Fibroblast of pulmonary artery (primary cell): Measurements from ENCODE around the gene HOXC12.

Experiments used
- DNase-seq: peaks from one replicate; pipeline ENCODE4 v3.0.0-alpha.2; 2010; ENCODE audit warnings: low read depth
- H3K4me3 ChIP-seq: replicated peaks from 2 replicates; pipeline ENCODE4 v1.5.1; 2011; ENCODE audit warnings: low read depth, mild to moderate bottlenecking, control low read depth, low read length, moderate library complexity
- CTCF ChIP-seq: IDR thresholded peaks from 2 replicates; pipeline ENCODE4 v1.5.1; 2011; ENCODE audit warnings: mild to moderate bottlenecking, control low read depth, low read length, inconsistent platforms; ENCODE audit errors: missing control alignments

HOXC12 gene

DNA sequence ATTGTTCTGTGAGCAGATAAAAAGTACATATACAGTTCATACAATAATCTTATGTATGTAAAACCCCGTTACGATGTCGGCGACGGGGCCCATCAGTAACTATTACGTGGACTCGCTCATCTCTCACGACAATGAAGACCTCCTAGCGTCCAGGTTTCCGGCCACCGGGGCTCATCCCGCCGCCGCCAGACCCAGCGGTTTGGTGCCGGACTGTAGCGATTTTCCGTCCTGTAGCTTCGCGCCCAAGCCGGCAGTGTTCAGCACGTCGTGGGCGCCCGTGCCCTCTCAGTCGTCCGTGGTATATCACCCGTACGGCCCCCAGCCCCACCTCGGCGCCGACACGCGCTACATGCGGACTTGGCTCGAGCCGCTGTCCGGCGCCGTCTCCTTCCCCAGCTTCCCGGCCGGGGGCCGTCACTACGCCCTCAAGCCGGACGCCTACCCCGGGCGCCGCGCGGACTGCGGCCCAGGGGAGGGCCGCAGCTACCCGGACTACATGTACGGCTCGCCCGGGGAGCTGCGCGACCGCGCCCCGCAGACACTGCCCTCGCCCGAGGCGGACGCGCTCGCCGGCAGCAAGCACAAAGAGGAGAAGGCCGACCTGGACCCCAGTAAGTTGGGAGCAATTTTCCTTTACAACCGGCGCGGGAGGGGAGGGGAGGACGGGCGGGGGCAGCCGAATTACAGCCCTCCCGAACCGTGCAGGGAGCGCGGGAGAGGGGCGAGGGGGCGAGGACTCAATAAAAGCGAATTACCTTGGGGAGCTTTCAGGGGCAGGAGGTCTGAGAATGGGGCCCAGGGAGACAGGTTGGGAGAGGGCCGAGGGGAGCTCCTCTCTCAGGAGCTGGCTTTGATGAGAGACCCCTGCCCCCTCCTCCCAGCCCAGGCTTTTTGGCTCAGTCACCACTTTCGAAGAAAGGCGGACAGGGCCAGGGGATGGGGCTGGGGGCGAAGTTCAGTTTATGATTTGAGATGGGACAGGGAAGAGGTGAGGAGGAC, 45.7 kb downstream of the HOXC12 start, which contains the start of gene HOXC9:
TSS of gene HOXC9 (plus strand) at position 46 of the 999 bp plus-strand sequence. CDS start at position 74, 28 bp downstream.
- DNase-seq: no peak
- no peak for TF ChIP-seq CTCF
- peak within 1 kb of the TSS; percentile 34 for H3K4me3 ChIP-seq

DNA sequence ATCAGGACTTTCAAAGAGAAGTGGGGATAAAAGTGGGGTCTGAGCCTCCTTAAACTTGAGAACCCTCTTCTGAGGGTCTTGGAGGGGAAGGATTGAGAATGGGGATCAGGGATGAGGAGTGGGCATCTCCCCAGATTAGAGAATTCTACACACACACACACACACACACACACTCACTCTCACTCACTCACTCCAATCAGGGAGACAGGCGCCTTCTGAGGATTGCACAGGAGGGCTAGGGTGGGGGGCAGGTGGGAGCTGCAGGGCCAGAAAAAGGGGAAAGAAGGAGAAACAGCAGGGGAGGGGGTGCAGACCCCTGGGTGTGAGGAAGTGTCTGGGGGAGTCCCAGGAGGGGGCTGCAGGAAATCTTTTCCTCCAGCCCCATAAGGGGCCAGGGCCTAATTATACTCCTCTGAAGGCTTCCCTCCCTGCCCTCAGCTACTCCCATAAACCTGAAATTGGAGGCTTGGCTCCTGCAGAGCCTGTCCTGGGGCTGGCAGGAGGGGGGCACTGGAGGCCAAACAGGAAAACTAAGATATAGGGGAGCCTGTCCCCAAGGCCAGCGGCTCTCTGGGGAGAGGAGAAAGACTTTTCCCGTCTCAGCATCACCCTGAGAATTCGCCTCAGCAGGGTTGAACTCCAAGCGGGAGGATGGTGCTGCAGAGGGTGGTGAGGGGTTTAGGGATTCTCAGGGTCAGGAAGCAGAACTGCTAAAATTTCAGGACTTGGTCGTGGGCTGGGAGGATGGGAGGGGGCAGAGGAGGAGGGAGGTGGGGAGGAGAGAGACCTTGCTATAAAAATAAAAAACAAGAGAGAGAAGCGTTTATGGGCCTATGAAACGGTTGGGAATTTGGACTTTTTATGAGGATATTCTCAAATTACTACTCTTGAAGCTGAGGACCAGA, 46.8 kb downstream of the HOXC12 start:
- DNase-seq: no peak
- no peak overlapping the region for H3K4me3 ChIP-seq
- TF ChIP-seq CTCF: no peak

GRCh38 chr12:54002278-54002914, 47.7 kb downstream of the HOXC12 start:
- no peak for TF ChIP-seq CTCF
- no peak overlapping the region for H3K4me3 ChIP-seq
- DNase-seq: no peak

DNA sequence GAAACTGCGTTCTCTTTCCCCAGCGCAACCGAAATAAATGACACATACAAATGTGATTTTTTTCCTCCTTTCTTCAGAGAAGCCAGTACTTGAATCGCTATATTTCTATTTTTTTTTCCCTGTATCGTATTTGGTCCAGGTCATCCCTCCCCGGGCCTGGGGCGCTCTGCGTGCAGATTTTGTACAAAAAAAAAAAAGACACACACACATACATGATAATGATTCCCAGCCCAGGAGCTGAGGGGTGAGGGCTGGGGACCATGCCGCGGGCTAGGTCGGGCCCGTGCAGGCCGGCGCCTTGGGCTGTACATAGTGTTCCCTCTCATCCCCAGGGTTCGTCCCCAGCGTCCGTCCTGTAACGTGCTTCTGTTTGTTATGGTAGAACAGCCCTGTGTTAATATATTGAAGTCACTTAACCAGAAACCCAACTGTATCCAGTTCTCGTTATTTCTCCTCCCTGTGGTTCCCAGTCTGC, 48.2 kb downstream of the HOXC12 start:
- no peak for TF ChIP-seq CTCF
- DNase-seq: no peak
- H3K4me3 ChIP-seq: no peak overlapping the region

DNA sequence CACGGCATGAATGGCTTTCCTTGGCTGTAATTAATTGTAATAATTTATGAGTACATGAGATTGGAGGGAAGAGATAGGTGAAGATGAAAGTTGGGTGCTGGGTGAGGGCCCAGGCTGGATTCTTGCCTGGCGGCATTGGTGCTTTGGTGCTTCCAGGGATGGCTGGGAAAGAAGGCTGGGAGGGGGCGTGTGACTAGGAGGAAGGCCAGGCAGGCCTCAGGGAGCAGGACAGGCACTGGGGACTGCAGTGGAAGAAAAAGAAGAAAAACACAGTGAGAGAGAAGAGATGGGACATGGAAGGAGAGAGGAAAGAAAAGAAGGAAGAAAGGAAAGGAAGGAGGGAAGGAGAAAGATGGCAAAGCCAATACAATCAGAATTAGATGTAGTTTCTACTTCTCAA, 48.9 kb downstream of the HOXC12 start:
- H3K4me3 ChIP-seq: no peak overlapping the region
- TF ChIP-seq CTCF: no peak
- no peak for DNase-seq

GRCh38 chr12:54004063-54004840, 49.5 kb downstream of the HOXC12 start:
- TF ChIP-seq CTCF: no peak
- no peak for DNase-seq
- no peak overlapping the region for H3K4me3 ChIP-seq
